ENCODE data around the gene EMX1.

Gene EMX1

DNA sequence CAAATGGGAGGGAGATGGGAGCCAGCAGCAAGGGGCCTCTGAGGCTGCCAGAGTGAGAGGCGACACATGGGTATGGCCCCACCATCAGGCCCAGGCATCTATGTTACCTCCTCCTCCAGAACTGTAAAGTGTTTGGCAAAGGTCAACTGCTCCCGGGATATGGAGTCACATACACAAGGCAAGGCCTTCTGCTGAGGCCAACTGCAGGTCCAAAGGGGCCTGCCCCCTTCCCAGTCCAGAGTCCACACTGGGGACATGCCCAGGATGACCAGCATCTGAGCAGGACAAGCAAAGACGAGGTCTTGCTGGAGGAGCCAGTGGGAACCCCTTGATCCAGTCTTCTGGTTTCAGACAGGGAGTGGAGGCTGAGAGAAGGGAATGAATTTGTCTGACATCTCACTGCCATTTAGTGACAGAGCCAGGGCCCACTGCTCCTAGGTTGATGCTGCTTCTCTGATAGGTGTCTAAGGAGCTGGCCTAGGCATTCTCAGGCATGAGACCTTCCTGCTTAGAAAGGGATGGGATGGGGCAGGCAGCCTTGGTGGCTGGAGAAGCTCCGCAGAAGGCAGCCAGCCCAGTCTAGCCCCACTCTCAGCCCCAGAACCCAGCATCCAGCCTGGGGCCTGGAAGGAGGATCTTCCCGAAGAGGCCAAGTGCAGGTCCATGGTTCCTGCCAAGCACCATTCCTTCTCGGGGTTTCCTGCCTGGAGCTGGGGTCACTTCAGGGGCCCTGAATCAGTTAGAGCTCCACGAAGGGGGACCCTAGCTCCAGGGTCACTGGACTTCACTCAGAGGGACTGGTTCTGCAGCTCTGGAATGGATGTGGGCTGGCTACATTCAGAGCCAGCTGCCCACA is 26.4 kb downstream of the EMX1 start:
- no peaks in the 10 kb centered on the region for H3K4me1 ChIP-seq (ENCODE audit: control insufficient read depth, low read depth, low read length)
- no peak overlapping the region for H4K5ac ChIP-seq (ENCODE audit: low read length)
- no peak overlapping the region for H3K4me3 ChIP-seq (ENCODE audit: low read length)
- H3K23ac ChIP-seq (ENCODE audit: low read length) = no peak overlapping the region
- no peak overlapping the region for H3K56ac ChIP-seq (ENCODE audit: low read length)
- H3K79me1 ChIP-seq (ENCODE audit: low read length) = no peaks in the 10 kb centered on the region
- H2BK5ac ChIP-seq (ENCODE audit: low read length) = no peak overlapping the region
- no peak overlapping the region for H3K4ac ChIP-seq (ENCODE audit: low read depth, low read length)
- no CpG with 5 or more reads among the region's 7 CpGs for WGBS (ENCODE audit: extremely low coverage, insufficient coverage, low lambda C conversion rate)
- H4K8ac ChIP-seq (ENCODE audit: low read depth, low read length) = no peak overlapping the region
- no peaks in the 10 kb centered on the region for H3K36me3 ChIP-seq (ENCODE audit: control insufficient read depth, insufficient read depth, low read length)
- H3K18ac ChIP-seq (ENCODE audit: low read length) = no peak overlapping the region
- H2BK15ac ChIP-seq (replicated peaks; ENCODE audit: low read depth) = no peak overlapping the region
- DNase-seq = no peak
- H3K4me2 ChIP-seq (ENCODE audit: low read length) = no peak overlapping the region
- H3K27ac ChIP-seq (ENCODE audit: low read depth, low read length) = no peak overlapping the region
- no peaks in the 10 kb centered on the region for H3K27me3 ChIP-seq (ENCODE audit: insufficient read depth, low read length, poor library complexity)
- no peak overlapping the region for H2AK5ac ChIP-seq (ENCODE audit: low read length)
- H3K79me2 ChIP-seq (ENCODE audit: control insufficient read depth, insufficient read depth, low read length) = no peaks in the 10 kb centered on the region
- H2BK120ac ChIP-seq (ENCODE audit: low read depth, low read length) = no peak overlapping the region
- H3K9ac ChIP-seq (ENCODE audit: low read length) = no peak overlapping the region

DNA sequence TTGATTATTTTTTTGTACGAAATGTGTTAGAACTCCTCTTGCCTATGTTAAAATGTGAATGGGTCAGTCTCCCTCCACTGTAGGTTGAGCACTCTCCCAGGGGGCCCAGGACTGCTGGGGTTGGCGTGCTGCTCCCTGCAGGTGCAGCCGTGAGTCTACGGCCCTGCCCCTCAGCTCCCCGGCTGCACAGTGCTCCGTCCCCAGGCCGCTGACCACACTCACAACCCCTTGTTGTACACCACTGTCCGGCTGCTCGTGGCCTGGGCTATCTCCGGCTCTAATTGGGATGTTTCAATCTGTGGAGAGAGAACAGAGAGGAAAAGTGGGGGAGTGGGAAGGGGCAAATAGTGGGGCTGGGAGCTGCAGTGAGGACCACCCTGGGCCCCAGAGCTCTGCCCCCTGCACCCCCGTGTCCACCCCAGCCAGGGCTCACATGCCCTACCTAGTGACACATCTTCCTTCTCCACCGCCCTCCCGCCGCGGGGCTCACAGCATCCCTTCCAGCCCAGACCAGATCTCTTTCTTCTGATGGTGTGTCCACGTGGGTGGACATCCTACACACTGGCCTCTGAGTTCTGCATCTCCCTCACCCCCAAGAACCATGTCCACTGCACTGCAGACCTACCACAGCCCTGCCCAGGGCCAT is 27.6 kb downstream of the EMX1 start:
- H3K27ac ChIP-seq (ENCODE audit: low read depth, low read length) = no peak overlapping the region
- H3K56ac ChIP-seq (ENCODE audit: low read length) = no peak overlapping the region
- no peaks in the 10 kb centered on the region for H3K27me3 ChIP-seq (ENCODE audit: insufficient read depth, low read length, poor library complexity)
- H3K23ac ChIP-seq (ENCODE audit: low read length) = no peak overlapping the region
- no peak for DNase-seq
- no peaks in the 10 kb centered on the region for H3K36me3 ChIP-seq (ENCODE audit: control insufficient read depth, insufficient read depth, low read length)
- no peak overlapping the region for H2BK5ac ChIP-seq (ENCODE audit: low read length)
- no peak overlapping the region for H3K4me3 ChIP-seq (ENCODE audit: low read length)
- H4K5ac ChIP-seq (ENCODE audit: low read length) = no peak overlapping the region
- no peaks in the 10 kb centered on the region for H3K79me2 ChIP-seq (ENCODE audit: control insufficient read depth, insufficient read depth, low read length)
- no peaks in the 10 kb centered on the region for H3K79me1 ChIP-seq (ENCODE audit: low read length)
- H3K18ac ChIP-seq (ENCODE audit: low read length) = no peak overlapping the region
- no peak overlapping the region for H2BK120ac ChIP-seq (ENCODE audit: low read depth, low read length)
- H4K8ac ChIP-seq (ENCODE audit: low read depth, low read length) = no peak overlapping the region
- H2AK5ac ChIP-seq (ENCODE audit: low read length) = no peak overlapping the region
- no peaks in the 10 kb centered on the region for H3K4me1 ChIP-seq (ENCODE audit: control insufficient read depth, low read depth, low read length)
- H3K4me2 ChIP-seq (ENCODE audit: low read length) = no peak overlapping the region
- no peak overlapping the region for H3K9ac ChIP-seq (ENCODE audit: low read length)
- no peak overlapping the region for H2BK15ac ChIP-seq (replicated peaks; ENCODE audit: low read depth)
- H3K4ac ChIP-seq (ENCODE audit: low read depth, low read length) = no peak overlapping the region
- WGBS (ENCODE audit: extremely low coverage, insufficient coverage, low lambda C conversion rate) = no CpG with 5 or more reads among the region's 16 CpGs

DNA sequence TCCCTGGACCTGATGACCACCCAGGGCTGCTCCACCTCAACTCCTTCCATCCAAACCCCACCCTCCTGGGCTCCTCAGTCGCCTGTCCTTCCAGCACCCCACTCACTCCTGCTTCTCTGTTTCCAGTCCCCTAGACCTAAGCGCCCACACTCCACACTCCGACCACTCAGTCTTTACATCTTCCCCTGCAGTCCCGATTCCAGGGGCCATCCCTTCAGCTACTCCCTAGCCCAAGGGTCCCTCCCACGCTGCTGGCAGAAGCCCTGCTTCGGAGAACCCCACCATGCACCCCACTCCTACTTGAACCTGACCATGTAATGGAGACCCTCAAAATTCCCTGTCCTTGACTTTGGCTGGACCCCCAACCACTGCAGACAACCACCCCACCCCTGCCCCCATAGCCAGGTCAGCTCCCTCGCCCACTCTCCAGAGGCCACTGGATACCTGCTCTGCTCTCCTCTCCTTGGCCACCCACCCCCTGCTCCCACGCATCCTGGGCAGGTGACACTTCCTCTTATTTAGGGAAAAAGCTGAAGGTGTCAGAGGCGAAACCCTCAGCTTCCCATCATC is 28.2 kb downstream of the EMX1 start:
- Histone ChIP-seq H3K79me2 (ENCODE audit: control insufficient read depth, insufficient read depth, low read length) (no peaks in the 10 kb centered on the region), H3K27me3 (ENCODE audit: insufficient read depth, low read length, poor library complexity) (no peaks in the 10 kb centered on the region), H3K79me1 (ENCODE audit: low read length) (no peaks in the 10 kb centered on the region), H2AK5ac (ENCODE audit: low read length) (no peak overlapping the region), H3K9ac (ENCODE audit: low read length) (no peak overlapping the region), H2BK15ac (replicated peaks; ENCODE audit: low read depth) (no peak overlapping the region), H3K4me3 (ENCODE audit: low read length) (no peak overlapping the region), H3K36me3 (ENCODE audit: control insufficient read depth, insufficient read depth, low read length) (no peaks in the 10 kb centered on the region), H2BK5ac (ENCODE audit: low read length) (no peak overlapping the region), H3K23ac (ENCODE audit: low read length) (no peak overlapping the region), H4K5ac (ENCODE audit: low read length) (no peak overlapping the region), H3K4me2 (ENCODE audit: low read length) (no peak overlapping the region), H3K4ac (ENCODE audit: low read depth, low read length) (no peak overlapping the region), H3K27ac (ENCODE audit: low read depth, low read length) (no peak overlapping the region), H3K18ac (ENCODE audit: low read length) (no peak overlapping the region), H3K56ac (ENCODE audit: low read length) (no peak overlapping the region), H2BK120ac (ENCODE audit: low read depth, low read length) (no peak overlapping the region), H3K4me1 (ENCODE audit: control insufficient read depth, low read depth, low read length) (no peaks in the 10 kb centered on the region), H4K8ac (ENCODE audit: low read depth, low read length) (no peak overlapping the region)
- no CpG with 5 or more reads among the region's 9 CpGs for WGBS (ENCODE audit: extremely low coverage, insufficient coverage, low lambda C conversion rate)
- no peak for DNase-seq

DNA sequence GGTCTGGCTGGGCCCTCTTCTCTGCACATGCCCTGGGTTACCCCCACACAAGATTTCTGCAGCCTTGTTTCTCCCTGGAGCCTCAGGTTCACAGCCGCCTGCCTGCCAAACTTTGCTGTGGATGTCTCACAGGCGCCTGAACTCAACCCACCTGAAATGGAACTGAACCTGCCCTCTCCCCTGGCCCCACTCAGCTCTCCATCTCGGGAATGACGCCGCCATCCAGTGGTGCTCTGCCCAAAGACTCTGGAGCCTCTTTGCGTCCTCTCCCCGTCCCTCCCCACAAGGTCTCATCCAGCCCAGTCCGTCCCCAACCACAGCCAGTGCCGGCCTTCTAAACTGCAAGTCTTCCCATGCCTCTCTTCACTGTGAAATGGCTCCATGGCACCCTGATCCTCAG is 29.1 kb downstream of the EMX1 start:
- H3K79me1 ChIP-seq (ENCODE audit: low read length) = no peaks in the 10 kb centered on the region
- no peak overlapping the region for H2AK5ac ChIP-seq (ENCODE audit: low read length)
- H3K4me3 ChIP-seq (ENCODE audit: low read length) = no peak overlapping the region
- H3K4me1 ChIP-seq (ENCODE audit: control insufficient read depth, low read depth, low read length) = no peaks in the 10 kb centered on the region
- H3K18ac ChIP-seq (ENCODE audit: low read length) = no peak overlapping the region
- no peak overlapping the region for H3K9ac ChIP-seq (ENCODE audit: low read length)
- no peaks in the 10 kb centered on the region for H3K36me3 ChIP-seq (ENCODE audit: control insufficient read depth, insufficient read depth, low read length)
- H4K8ac ChIP-seq (ENCODE audit: low read depth, low read length) = no peak overlapping the region
- H3K4ac ChIP-seq (ENCODE audit: low read depth, low read length) = no peak overlapping the region
- no peak overlapping the region for H3K4me2 ChIP-seq (ENCODE audit: low read length)
- DNase-seq = no peak
- H2BK15ac ChIP-seq (replicated peaks; ENCODE audit: low read depth) = no peak overlapping the region
- no CpG with 5 or more reads among the region's 9 CpGs for WGBS (ENCODE audit: extremely low coverage, insufficient coverage, low lambda C conversion rate)
- H3K79me2 ChIP-seq (ENCODE audit: control insufficient read depth, insufficient read depth, low read length) = no peaks in the 10 kb centered on the region
- no peak overlapping the region for H2BK120ac ChIP-seq (ENCODE audit: low read depth, low read length)
- no peaks in the 10 kb centered on the region for H3K27me3 ChIP-seq (ENCODE audit: insufficient read depth, low read length, poor library complexity)
- no peak overlapping the region for H3K23ac ChIP-seq (ENCODE audit: low read length)
- no peak overlapping the region for H3K56ac ChIP-seq (ENCODE audit: low read length)
- H4K5ac ChIP-seq (ENCODE audit: low read length) = no peak overlapping the region
- no peak overlapping the region for H2BK5ac ChIP-seq (ENCODE audit: low read length)
- H3K27ac ChIP-seq (ENCODE audit: low read depth, low read length) = no peak overlapping the region

DNA sequence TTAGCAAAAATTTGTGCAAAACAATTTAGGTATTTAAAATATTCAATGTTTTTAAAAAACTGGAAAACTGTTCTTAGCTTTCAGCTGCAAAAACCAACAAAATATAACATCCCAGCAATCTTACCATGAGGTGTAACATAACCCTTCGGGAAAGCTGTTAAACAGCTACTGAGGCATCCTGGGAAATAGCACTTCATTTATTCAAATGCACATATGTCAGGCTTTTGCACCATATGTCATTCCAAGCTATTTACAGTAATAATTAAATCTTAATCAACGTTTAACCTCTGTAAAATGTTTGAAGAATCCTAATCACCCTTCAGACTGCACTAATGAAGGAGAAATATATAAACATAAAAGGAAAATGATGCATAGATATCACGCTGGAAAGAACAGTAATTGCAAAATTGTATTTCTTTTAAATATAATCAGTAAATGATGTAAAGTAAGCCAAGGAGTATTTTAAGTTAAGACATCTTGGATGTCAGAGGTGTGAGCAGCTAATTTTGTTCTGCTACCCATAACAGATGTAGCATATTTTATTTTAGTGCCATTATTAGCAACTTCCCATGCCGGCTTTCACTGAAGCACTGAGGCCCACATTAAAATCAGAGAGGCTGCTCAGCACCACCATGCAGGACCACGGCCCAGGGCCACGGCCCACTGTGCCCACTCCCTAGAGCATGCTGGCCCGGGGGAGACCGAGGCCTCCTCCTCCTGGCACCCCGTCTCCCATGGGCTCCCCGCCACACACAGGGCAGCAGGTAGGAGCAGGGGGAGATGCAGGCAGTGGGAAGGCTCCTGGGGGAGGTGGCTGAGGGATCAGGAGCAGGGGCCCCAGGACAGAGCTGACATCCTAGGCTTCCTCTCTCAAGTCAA is 30.9 kb downstream of the EMX1 start:
- Histone ChIP-seq H3K27ac (ENCODE audit: low read depth, low read length) (no peak overlapping the region), H2BK15ac (replicated peaks; ENCODE audit: low read depth) (no peak overlapping the region), H3K4me2 (ENCODE audit: low read length) (no peak overlapping the region), H2AK5ac (ENCODE audit: low read length) (no peak overlapping the region), H3K9ac (ENCODE audit: low read length) (no peak overlapping the region), H4K5ac (ENCODE audit: low read length) (no peak overlapping the region), H2BK120ac (ENCODE audit: low read depth, low read length) (no peak overlapping the region), H3K79me2 (ENCODE audit: control insufficient read depth, insufficient read depth, low read length) (no peaks in the 10 kb centered on the region), H3K79me1 (ENCODE audit: low read length) (no peaks in the 10 kb centered on the region), H3K23ac (ENCODE audit: low read length) (no peak overlapping the region), H3K18ac (ENCODE audit: low read length) (no peak overlapping the region), H2BK5ac (ENCODE audit: low read length) (no peak overlapping the region), H3K4ac (ENCODE audit: low read depth, low read length) (no peak overlapping the region), H3K4me3 (ENCODE audit: low read length) (no peak overlapping the region), H3K27me3 (ENCODE audit: insufficient read depth, low read length, poor library complexity) (no peaks in the 10 kb centered on the region), H4K8ac (ENCODE audit: low read depth, low read length) (no peak overlapping the region), H3K4me1 (ENCODE audit: control insufficient read depth, low read depth, low read length) (peaks cover 5% of the 10 kb centered on the region), H3K56ac (ENCODE audit: low read length) (no peak overlapping the region), H3K36me3 (ENCODE audit: control insufficient read depth, insufficient read depth, low read length) (no peaks in the 10 kb centered on the region)
- WGBS (ENCODE audit: extremely low coverage, insufficient coverage, low lambda C conversion rate) = no CpG with 5 or more reads among the region's 10 CpGs
- no peak for DNase-seq

All from mesendoderm (in vitro differentiated cells).